Keratinocyte (primary cell): ENCODE data around the gene RABL6.
"Not testable (repeated sequence)": the region's sequence is repeated elsewhere in the genome, so short reads cannot be mapped to it uniquely, and the experiment has no call there.

Experiments
- EZH2 ChIP-seq: IDR thresholded peaks from one replicate; pipeline ENCODE4 v1.6.1; 2012; ENCODE audit warnings: inconsistent platforms, mild to moderate bottlenecking, low read length, moderate library complexity
- TF ChIP-seq, protein P1 (sequence below), 3 experiments: IDR thresholded peaks in 1 of 3; conservative IDR thresholded peaks in 1 of 3; optimal IDR thresholded peaks in 1 of 3; 2 replicates in 2 of 3; 3 replicates in 1 of 3; pipeline versions ENCODE3 to v1.5.1; 2011; ENCODE audit warnings: low read length in 3 of 3, mild to moderate bottlenecking in 3 of 3, moderate library complexity in 2 of 3, control low read depth in 1 of 3, inconsistent platforms in 1 of 3; ENCODE audit not compliant: insufficient read depth in 2 of 3; ENCODE audit errors: extremely low read depth in 1 of 3

DNA sequence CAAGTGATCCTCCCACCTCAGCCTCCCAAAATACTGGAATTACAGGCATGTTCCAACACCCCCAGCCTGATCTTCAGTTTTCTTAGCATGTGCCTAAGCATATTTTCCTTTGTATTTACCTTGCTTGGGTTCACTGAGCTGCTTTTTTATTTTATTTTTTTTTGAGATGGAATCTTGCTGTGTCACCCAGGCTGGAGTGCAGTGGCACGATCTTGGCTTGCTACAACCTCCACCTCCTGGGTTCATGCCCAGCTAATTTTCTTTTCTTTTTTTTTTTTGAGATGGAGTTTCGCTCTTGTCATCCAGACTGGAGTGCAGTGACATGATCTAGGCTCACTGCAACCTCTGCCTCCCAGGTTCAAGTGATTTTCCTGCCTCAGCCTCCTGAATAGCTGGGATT, 61.9 kb downstream of the RABL6 start:
- TF ChIP-seq, protein P1, sequence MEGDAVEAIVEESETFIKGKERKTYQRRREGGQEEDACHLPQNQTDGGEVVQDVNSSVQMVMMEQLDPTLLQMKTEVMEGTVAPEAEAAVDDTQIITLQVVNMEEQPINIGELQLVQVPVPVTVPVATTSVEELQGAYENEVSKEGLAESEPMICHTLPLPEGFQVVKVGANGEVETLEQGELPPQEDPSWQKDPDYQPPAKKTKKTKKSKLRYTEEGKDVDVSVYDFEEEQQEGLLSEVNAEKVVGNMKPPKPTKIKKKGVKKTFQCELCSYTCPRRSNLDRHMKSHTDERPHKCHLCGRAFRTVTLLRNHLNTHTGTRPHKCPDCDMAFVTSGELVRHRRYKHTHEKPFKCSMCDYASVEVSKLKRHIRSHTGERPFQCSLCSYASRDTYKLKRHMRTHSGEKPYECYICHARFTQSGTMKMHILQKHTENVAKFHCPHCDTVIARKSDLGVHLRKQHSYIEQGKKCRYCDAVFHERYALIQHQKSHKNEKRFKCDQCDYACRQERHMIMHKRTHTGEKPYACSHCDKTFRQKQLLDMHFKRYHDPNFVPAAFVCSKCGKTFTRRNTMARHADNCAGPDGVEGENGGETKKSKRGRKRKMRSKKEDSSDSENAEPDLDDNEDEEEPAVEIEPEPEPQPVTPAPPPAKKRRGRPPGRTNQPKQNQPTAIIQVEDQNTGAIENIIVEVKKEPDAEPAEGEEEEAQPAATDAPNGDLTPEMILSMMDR (optimal IDR thresholded peaks at IDR 0.05 in 1 of 3, IDR thresholded peaks at IDR 0.05 in 1 of 3, conservative IDR thresholded peaks at IDR 0.05 in 1 of 3; ENCODE audit: extremely low read depth in 1 of 3, insufficient read depth in 2 of 3, low read length in 3 of 3): not testable (repeated sequence)
- not testable (repeated sequence) for TF ChIP-seq EZH2
